AG09309 (cell line): ENCODE measurements around the gene EDIL3.

Experiments
- DNase-seq: peaks from one replicate; pipeline ENCODE4 v3.0.0-alpha.2; 2010; ENCODE audit warnings: low read depth
- H3K4me3 ChIP-seq: 2 replicates; pipeline ENCODE4 v1.5.1; 2011; ENCODE audit warnings: mild to moderate bottlenecking, low read depth, low read length, moderate library complexity; ENCODE audit not compliant: control insufficient read depth
- TF ChIP-seq, protein P1 (sequence below): IDR thresholded peaks from 2 replicates; pipeline ENCODE4 v1.5.1; 2011; ENCODE audit warnings: mild to moderate bottlenecking, low read depth, low read length, inconsistent platforms; ENCODE audit not compliant: insufficient read depth, control insufficient read depth; ENCODE audit errors: missing control alignments

The EDIL3 gene

DNA sequence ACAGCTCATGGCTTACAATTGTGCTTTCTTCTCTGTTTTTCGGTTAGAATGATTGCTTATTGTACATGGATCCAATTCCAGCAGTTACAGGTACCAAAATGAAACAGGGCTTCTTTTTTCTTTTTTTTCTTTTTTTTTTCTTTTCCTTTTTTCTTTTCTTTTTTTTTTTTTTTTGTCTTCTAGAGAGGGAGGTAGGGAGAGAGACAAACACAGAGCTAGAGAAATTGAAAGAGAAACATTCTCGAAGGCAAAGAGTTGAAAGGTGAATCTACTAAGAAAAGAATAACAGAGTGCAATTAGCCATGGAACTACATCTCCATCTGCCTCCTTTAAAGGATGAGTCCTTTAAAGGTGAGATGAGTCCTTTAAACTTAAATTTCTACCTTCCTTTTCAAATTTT, 1.0 kb upstream of the EDIL3 start:
- no peak overlapping the region for H3K4me3 ChIP-seq
- TF ChIP-seq, protein P1, sequence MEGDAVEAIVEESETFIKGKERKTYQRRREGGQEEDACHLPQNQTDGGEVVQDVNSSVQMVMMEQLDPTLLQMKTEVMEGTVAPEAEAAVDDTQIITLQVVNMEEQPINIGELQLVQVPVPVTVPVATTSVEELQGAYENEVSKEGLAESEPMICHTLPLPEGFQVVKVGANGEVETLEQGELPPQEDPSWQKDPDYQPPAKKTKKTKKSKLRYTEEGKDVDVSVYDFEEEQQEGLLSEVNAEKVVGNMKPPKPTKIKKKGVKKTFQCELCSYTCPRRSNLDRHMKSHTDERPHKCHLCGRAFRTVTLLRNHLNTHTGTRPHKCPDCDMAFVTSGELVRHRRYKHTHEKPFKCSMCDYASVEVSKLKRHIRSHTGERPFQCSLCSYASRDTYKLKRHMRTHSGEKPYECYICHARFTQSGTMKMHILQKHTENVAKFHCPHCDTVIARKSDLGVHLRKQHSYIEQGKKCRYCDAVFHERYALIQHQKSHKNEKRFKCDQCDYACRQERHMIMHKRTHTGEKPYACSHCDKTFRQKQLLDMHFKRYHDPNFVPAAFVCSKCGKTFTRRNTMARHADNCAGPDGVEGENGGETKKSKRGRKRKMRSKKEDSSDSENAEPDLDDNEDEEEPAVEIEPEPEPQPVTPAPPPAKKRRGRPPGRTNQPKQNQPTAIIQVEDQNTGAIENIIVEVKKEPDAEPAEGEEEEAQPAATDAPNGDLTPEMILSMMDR = no peak
- DNase-seq = no peak

DNA sequence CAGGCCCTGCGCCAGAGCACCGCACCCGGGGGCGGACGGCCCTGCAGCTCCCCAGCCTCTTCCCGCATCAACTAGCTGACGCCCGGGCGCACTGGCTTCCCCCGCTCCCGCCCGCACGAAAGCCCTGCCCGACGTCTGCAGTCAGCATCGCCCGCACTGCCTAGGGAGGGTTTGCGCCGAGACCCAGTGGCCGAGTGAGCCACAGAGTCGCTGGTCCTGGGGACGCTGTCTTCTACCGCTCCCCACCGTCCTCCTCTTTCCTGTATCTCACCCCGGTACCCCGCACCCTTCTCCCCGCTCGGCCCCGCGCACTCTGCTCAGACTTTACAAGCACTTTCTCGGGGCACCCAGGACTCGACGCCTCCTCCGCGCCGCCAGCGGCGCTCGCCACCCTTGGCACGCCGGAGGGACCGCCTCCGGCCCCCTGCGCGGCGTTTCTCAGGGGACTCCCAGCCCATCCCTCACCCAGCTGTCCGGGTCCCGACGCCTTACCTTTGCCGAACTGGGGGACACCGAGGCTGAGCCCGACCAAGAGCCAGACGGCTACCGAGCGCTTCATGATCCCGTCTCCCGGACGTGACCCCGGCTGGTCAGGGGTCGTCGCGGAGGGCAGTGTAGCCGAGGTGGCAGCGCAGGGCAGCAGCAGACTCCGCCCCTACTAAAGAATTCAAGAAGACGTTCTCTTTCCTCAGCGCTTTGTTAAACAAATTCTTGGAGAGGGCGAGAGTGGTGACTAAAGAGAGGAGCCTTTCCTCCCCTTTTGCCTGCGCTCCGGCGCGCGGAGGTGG, 670 bp downstream of the EDIL3 start:
- DNase-seq = no peak
- peak overlapping the region; percentile 78 for H3K4me3 ChIP-seq
- TF ChIP-seq, protein P1 = no peak

DNA sequence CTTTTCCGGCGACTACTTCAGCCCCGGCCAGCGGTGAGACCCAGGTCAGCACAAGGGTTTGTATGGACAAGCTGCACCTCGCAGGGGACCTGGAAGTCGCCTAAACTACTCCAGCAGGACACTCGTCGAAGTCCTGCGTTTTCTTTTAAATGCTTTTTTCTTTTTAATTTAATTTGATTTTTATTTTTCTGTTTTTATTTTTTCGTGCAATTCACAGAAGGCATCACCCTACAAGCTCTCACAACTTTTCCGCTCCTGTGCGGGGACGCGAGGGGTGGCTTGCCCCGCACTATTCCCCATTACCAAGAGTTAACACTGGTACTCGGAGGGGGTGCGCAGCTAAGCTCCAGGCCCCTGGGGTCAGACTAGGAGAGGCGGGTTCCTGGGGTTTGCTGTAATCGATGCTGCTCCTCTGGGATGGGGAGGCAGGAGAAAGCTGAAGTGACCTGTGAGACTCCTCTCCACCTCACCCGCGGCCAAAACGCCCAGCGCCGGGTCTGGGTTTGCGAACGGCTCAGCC, 1.3 kb downstream of the EDIL3 start:
- peak overlapping the region; percentile 78 for H3K4me3 ChIP-seq
- TF ChIP-seq, protein P1 = no peak
- no peak for DNase-seq

DNA sequence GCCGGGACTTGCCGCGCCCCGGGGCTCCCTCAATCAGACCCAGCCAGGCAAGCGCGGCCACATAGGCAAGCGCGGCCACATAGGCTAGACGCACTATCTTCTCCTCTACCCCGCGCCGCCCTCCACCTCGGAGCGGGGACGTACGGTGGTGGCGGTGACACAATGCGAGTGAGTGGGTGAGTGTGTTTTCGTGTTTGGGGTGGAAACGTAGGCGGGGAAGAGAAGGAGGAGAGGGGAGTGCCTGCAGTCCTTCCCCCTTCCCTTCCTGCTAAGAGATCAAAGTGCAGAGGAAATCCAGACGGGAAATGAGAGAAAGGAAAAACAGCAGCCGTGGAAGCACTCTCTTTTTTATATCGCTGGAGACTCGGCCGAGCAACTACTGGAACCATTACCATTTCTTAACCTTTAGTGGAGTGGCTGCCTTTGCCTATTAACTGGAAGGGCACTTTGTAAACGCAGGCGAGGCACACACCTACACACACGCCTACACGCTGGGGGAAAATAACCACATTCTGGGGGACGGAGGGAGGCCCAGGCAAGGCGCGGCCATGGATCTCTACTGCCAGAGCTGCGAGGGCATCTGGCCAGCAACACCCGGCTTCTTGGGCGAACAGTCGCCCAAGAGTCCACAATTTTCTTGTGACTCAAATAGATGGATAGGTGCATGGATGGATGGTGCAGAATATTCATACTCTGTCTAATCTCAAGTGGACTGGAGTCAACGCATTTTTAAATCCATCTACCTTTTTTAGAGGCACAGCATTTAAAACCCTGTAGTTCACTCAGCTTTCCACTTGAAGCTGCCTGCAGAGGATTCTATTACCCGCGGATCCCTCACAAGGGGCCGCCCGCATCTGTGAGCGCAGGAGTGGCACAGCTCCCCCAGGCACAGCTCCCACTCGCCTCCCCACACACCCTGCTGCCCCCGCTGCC, 2.1 kb downstream of the EDIL3 start:
- DNase-seq = no peak
- TF ChIP-seq, protein P1 = no peak
- peak overlapping the region; percentile 78 for H3K4me3 ChIP-seq

DNA sequence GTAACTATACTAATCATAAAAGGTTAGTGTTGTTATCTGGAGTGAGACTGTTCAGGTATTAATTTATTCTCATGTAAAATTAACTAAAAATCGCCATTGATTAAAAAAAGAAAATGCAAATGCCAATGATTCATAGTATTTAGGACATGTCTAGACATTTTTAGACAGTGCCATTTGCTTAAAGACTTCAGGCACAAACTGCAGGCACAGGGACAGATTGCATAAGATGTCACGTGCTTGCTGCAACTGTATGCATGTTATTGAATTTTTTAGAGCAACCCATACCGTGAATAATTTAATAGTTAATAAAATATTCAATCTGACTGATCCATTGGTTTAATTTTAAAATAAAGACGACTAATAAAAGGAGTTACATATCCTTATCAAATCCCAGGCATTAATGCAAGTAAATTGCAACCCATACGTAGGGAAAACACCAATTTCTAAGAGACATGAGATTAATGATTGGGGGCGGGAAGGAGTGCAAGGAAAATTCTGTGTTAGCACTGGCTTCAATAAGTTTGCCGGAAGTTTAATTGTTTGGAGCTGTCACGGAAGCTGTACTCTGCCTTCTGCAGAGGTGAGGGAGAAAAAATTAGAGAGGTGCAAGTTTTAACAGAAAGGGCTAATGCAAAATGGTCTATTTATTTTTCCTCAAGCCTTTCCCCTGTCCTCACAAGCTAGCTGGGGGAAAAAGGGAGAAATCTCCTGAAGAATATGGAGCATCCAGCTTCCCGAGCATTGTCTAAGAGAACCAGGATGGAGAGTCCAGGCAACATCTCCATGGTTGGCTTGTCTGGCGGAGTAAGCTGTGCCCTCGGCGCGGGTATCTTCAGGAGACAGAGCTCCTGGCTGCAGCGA, 2.9 kb downstream of the EDIL3 start:
- TF ChIP-seq, protein P1 = no peak

DNA sequence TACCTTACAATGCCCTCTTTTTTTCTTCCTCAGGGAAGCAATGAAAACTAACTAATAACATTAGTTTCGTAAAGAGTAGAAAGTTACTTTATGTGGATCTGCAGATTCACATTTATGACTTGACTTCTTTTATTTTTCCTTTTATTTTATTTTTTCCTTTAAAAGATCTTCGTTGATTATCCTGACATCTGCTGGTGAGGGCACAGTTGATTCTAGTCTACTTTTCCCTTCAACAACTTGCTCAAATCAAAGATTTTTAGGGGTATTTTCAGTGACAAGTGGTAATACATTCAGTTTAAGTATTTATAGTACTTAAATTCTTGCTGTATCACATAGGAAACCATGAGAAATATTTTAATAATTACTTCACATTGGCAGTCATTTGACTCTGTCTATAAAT, 4.9 kb downstream of the EDIL3 start:
- TF ChIP-seq, protein P1 = peak; percentile 28
- no peak for DNase-seq
- no peak overlapping the region for H3K4me3 ChIP-seq

More for the DNA sequence above, 2.9 kb downstream of the EDIL3 start:
- peak overlapping the region; percentile 78 for H3K4me3 ChIP-seq
- no peak for DNase-seq
